NCI-H526 (cell line): Measurements from ENCODE around the gene GCNT2.
A peak's percentile ranks its signal among the peaks of the same experiment; 100 is the strongest.
"Not testable (repeated sequence)": the region's sequence is repeated elsewhere in the genome, so short reads cannot be mapped to it uniquely, and the experiment has no call there.

Experiments
- DNase-seq, 2 experiments: peaks; one replicate each; lab custom pipeline; 2025; lab: John Stamatoyannopoulos, UW

The GCNT2 gene

GRCh38 chr6:10610289-10610688, 89.1 kb downstream of the GCNT2 start:
- no peak for DNase-seq

DNA sequence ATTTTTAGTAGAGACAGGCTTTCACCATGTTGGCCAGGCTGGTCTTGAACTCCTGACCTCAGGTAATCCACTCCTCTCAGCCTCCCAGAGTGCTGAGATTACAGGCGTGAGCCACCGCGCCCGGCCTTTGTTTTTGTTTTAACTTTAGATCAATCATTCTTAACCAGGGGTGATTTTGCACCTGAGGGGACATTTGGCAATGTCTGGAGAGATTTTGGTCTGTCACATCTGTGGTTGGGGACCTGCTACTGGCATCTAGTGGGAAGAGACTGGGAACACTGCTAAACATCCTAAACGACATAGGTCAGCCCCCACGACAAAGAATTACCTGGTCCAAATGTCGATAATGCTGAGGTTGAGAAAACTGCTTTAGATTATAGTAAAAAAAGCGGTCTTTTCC, 91.0 kb downstream of the GCNT2 start:
- DNase-seq: no peak

- no peak for DNase-seq
These were observed 91.9 kb downstream of the GCNT2 start for GRCh38 chr6:10613077-10613476.

DNA sequence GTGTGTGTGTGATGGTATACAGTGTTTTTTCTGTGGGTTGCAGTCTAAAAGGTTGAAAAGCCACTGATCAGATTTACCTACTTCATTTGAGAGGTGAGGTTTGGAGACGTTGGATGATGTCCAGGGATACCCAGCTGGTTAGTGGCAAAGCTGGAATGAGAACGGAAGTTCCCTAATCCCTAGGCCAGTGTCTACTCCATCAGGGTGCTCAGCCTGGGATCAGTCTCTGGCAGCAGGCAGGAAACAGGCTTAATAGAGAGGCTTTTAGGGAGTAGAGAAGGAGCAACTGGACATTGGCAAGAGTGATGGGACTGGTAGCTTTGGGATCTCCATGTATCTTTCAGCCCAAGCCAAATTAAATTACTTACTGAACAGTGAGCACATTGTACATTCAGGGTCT, 92.6 kb downstream of the GCNT2 start:
- no peak for DNase-seq

- no peak for DNase-seq
These were observed 94.5 kb downstream of the GCNT2 start for GRCh38 chr6:10615675-10616074.

GRCh38 chr6:10616266-10616665, 95.1 kb downstream of the GCNT2 start:
- not testable (repeated sequence) for DNase-seq

DNA sequence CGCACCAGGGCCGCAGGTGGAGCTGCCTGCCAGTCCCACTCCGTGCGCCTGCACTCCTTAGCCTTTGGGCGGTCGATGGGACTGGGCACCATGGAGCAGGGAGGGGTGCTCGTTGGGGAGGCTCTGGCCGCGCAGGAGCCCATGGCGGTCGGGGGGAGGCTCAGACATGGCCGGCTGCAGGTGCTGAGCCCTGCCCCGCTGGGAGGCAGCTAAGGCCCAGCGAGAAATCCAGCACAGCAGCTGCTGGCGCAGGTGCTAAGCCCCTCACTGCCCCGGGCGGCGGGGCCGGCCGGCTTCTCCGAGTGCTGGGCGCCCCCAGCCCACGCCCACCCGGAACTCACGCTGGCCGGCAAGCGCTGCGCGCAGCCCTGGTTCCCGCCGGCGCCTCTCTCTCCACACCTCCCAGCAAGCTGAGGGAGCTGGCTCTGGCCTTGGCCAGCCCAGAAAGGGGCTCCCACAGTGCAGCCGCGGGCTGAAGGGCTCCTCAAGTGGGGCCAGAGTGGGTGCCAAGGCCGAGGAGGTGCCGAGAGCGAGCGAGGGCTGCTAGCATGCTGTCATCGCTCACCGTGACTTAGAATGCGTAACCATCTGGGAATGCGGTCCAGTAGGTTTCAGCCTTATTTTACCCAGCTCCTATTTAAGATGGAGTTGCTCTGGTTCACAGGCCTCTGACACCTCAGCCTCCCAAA, 96.0 kb downstream of the GCNT2 start:
- DNase-seq: no peak

- no peak for DNase-seq
These were observed 97.3 kb downstream of the GCNT2 start for GRCh38 chr6:10618409-10618808.

- no peak for DNase-seq
These were observed 100.1 kb downstream of the GCNT2 start for GRCh38 chr6:10621213-10621612.

- no peak for DNase-seq
These were observed 100.7 kb downstream of the GCNT2 start for GRCh38 chr6:10621847-10622246.

GRCh38 chr6:10624836-10625235, 103.7 kb downstream of the GCNT2 start:
- no peak for DNase-seq

DNA sequence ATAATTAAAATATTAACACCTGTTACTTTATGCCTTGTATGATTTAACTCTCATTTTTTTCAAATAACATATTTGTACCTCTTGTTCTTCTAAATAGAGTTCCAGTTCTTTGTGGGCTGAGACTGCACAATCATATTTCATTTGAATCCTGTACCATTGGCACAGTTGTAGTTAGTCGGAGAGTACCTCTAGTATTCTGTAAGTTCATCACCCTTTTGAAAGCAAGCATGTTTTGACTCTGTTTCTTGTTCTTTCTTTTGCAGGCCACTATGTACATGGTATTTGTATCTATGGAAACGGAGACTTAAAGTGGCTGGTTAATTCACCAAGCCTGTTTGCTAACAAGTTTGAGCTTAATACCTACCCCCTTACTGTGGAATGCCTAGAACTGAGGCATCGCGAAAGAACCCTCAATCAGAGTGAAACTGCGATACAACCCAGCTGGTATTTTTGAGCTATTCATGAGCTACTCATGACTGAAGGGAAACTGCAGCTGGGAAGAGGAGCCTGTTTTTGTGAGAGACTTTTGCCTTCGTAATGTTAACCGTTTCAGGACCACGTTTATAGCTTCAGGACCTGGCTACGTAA, 105.1 kb downstream of the GCNT2 start:
- no peak for DNase-seq

DNA sequence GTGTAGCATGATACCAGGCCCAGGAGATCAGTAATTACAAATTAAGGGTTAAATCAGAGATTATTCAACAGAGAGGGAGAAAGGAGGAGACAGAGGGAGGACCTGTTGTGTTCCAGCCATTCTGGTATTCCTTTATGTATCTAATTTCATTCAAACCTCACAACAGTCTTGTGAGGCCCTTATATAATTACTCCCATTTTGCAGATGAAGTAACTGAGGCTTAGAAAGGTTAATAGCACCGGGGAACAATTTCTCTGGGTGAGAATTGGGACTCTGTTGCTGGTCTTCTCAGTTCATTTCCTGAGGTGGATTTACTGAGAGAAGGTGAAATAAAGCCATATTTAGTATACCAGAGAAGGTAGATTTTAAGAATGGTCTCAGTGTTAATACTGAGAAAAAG, 106.6 kb downstream of the GCNT2 start:
- DNase-seq: no peak

DNA sequence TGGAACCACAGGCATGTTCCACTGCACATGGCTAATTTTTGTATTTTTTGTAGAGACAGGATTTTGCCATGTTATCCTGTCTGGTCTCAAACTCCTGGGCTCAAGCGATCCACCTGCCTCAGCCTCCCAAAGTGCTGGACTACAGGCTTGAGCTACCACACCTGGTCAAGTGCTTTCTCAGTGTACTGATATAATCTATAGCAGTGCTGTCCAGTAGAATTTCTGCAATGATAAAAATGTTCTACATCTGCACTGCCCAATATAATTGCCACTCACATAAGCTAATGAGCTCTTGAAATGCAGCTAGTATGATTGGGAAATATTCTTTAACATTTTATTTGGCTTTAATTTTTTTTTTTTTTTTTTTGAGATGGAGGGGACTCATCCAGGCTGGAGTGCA, 109.0 kb downstream of the GCNT2 start:
- DNase-seq: no peak

- no peak for DNase-seq
These were observed 112.1 kb downstream of the GCNT2 start for GRCh38 chr6:10633216-10633615.

DNA sequence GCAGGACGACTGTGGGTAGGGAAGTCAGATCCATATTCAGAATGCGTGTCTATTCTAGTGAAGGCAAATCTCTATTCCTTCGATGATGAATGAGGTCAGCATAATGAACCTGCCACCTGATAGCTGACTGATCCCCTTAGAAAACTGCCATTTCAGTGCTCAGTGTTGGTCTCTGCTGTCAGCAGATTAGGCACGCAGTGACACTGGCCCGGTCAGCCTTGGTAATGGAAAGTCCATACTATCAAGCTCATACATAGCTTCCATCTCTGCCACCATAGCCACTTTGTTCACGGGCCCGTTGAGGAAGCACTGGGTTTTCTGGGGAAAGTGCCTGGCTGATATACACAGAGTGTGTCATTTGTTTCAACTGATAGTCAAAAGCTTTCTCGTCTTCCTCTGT, 119.3 kb downstream of the GCNT2 start:
- no peak for DNase-seq

- no peak for DNase-seq
These were observed 120.4 kb downstream of the GCNT2 start for GRCh38 chr6:10641528-10641927.

DNA sequence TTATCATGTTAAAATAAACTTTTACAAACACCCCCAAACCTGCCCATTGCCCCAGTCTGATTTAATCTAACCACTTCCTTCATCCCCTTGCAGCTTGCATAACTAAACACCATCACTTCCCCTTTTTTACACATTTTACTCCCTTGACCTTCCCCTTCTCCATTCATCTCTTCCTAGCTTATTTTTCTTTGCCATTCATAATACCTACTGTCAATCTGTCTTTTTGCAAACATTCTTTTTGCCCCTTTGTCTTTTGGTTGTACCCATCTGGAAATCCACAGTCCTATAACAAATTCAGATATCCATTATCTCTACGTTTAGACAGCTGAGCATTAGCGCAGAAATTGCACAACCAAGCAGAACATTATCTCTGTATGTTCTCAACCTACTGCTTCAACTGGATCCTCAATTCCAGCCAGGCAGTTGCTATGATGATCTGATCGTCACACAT, 122.1 kb downstream of the GCNT2 start:
- DNase-seq: no peak

DNA sequence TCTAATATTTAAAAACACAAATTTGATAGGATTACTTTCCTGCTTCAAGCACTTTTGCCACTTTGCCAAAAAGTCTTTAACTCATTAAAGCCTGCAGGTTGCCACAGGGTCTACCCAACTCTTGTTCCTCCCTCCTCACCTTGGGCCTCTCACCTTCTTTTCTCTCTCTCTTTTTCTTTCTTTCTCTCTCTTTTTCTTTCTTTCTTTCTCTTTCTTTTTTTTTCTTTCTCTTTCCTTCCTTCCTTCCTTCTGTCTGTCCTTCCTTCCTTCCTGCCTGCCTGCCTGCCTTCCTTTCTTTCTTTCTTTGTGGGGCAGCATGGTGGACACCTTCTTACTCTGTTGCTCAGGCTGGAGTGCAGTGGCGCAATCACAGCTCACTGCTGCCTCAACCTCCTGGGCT, 123.1 kb downstream of the GCNT2 start:
- DNase-seq: no peak

GRCh38 chr6:10655508-10656055, 134.4 kb downstream of the GCNT2 start:
- no peak for DNase-seq

GRCh38 chr6:10658910-10659698, 138.0 kb downstream of the GCNT2 start:
- DNase-seq: peak in 1 of 2 experiments; percentile 5

GRCh38 chr6:10659699-10660348, 138.7 kb downstream of the GCNT2 start:
- DNase-seq: peak in 1 of 2 experiments; percentile 22
